ENCODE results near the gene CFAP157.

The CFAP157 gene

GRCh38 chr9:127706836-127707241, at the start of gene CFAP157:
CFAP157 (plus strand) TSS chr9:127706988; CDS start chr9:127707032, 44 bp downstream.
- DNase-seq (ENCODE audit: low spot score) = no peak

DNA sequence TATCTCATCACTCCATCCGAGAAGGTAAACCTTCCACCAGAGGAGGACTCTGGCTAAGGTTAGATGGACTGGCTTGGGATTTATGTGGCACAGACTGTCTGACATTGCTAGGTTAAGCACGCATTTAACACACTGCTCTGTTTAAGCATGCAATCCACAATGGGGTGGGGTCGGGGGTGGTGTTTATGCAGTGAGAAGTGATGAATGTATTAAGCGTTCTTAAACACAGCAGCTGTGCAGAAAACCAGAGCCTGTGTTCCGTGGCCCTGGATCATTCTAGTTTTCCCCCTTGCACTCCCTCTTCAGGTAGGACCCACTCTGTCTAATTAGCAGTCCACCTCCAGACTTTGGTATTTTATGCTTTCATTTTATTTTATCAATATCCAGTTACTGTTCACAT, 48.4 kb upstream of the CFAP157 start:
- no peak for DNase-seq (ENCODE audit: low spot score)

DNA sequence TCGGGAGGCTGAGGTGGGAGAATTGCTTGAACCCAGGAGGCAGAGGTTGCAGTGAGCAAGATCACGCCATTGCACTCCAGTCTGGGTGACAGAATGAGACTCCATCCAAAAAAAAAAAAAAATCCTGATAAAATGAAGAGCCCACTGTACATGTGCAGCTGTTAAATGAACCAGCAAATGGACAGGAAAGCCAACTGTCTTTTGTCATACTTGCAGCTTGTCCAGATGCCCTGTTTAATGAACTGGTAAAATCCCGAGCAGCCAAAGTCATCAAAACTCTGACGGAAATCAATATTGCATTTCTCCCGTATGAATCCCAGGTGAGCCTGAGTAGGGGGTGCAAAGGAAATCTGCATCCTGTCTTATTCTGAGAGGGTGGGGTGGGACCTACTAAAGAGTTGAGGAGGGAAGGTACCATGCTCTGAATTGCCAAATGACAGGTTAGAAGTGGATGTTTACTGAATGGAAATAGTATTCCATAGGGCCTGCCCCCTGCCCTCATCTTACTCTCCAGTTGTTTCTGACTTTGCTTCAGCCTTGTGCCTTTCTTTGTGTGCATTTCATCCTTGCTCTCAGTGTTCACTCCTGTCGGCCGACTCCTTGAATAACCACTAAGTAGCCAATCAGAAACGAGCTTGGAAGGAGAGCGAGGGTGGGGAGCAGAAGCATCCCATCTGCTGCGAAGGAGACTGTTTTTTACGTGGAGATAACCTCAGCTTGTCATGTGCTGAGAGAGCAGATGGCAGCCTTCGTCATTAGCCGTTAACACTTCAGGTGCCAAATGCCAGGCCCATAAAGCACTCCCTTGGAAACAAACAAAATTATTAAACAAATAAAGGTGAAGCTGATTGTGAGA, 45.7 kb upstream of the CFAP157 start:
- DNase-seq (ENCODE audit: low spot score) = no peak

GRCh38 chr9:127662617-127663016, 44.2 kb upstream of the CFAP157 start:
- no peak for DNase-seq (ENCODE audit: low spot score)

- no peak for DNase-seq (ENCODE audit: low spot score)
These were observed 42.5 kb upstream of the CFAP157 start for GRCh38 chr9:127664324-127664677.

- DNase-seq (ENCODE audit: low spot score) = peak; percentile 70
These were observed 41.9 kb upstream of the CFAP157 start for GRCh38 chr9:127664678-127665507.

- DNase-seq (ENCODE audit: low spot score) = no peak
These were observed 39.5 kb upstream of the CFAP157 start for GRCh38 chr9:127667127-127667844.

- no peak for DNase-seq (ENCODE audit: low spot score)
These were observed 38.9 kb upstream of the CFAP157 start for GRCh38 chr9:127667906-127668305.

GRCh38 chr9:127673234-127673633, 33.6 kb upstream of the CFAP157 start:
- no peak for DNase-seq (ENCODE audit: low spot score)

DNA sequence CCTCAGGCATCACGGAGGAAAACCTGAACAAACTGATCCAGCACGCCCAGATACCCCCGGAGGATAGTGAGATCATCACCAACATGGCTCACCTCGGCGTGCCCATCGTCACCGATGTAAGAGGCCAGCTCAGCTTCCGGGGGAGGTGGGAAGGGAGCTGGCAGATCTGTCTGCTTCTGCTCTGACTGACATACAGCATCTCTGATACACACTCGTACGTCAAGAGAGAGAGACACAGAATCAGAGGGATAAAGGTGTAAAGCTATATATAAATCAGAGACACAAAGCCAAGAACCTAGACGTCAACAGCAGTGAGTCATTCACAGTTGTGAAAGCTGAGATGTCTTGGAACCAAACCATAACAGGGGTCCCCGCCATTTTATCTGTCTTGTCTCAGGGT, 30.1 kb upstream of the CFAP157 start:
- no peak for DNase-seq (ENCODE audit: low spot score)

- DNase-seq (ENCODE audit: low spot score) = no peak
These were observed 27.3 kb upstream of the CFAP157 start for GRCh38 chr9:127679506-127679905.

DNA sequence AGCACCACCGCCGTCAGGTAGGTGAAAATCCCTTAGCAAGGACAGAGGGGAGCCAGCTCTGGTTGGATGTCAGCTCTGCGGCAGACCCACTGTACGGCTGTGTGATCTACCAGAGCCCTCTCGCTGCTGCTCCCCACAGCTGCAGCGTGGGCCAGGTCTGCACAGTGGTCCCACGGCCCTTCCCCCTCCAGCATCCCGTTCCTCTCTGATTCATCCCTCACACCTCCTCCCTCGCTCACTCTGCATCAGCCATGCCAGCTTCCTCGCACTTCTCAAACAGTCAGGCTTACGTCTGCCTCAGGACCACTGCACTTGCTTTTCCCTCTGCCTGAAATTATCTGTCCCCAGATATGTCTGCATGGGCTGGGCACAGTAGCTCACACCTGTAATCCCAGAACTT, 26.6 kb upstream of the CFAP157 start:
- no peak for DNase-seq (ENCODE audit: low spot score)

DNA sequence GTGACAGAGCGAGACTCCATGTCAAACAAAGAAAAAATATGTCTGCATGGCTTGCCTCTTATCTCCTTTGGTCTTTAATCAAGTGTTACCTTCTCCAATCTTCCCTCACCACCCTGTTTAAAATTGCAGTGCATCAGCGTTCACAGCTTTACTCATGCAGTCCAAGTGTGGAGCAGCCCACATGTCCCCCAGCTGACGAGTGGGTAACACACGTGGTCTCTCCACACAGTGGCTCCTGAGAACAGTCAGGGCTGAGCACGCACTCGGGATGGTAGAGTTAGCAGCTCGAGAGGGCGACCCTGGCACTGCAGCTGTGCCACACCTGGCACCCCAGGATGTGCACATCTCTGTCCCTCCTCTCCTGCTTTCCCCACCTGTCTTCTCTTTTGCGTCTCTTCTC, 25.9 kb upstream of the CFAP157 start:
- DNase-seq (ENCODE audit: low spot score) = no peak

DNA sequence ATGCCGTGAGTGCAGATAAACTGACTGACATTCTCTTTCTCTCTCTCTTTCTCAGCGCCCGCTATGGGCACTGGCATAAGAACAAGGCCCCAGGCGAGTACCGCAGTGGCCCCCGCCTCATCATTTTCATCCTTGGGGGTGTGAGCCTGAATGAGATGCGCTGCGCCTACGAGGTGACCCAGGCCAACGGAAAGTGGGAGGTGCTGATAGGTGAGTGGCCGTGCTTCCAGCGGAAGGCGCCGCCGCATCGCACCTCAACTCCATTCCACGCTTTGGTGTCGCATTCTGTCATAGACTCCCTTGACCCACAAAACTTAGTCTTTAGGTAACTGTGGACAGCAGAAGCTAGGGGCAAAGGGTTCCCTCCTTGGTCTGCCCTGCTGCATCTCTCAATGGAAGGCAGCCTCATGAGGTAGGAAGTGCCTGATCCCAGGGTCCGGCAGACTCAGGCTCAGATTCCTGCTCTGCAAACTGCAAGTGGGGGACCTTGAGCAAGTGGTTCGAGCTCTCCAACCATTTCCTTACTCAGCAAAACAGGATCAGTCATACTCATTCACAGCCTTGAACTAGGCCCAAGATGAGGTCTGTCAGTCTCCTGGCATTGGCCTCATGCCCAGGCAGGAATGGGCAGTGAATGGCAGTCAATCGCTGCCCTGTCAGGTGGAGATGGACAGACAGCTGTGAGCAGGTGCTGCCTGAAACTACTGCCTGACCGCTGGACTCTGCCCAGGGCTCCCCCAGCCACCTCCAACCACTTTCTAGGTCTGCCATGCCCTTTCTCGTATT, 24.2 kb upstream of the CFAP157 start:
- peak; percentile 20 for DNase-seq (ENCODE audit: low spot score)

GRCh38 chr9:127683723-127684122, 23.1 kb upstream of the CFAP157 start:
- DNase-seq (ENCODE audit: low spot score) = peak; percentile 26

DNA sequence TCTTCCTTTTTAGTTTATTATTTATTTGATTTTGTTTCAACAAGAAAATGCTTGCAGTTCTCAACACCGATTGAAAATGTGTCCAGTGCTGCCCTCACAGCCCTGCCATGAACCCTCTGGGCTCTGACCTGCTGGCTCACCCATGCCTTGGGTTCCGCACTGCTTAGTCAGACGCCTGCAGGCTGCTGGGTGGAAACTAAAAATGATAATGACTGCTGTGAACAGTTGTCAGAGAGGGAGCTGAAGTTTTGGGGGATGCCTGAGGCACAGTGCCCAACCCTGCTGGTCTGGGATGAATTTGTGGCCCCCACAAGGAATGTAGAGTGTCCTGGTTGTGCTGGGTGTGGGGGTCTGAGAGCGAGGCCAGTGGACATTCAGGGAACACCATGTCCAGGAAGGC, 22.2 kb upstream of the CFAP157 start:
- peak; percentile 68 for DNase-seq (ENCODE audit: low spot score)

DNA sequence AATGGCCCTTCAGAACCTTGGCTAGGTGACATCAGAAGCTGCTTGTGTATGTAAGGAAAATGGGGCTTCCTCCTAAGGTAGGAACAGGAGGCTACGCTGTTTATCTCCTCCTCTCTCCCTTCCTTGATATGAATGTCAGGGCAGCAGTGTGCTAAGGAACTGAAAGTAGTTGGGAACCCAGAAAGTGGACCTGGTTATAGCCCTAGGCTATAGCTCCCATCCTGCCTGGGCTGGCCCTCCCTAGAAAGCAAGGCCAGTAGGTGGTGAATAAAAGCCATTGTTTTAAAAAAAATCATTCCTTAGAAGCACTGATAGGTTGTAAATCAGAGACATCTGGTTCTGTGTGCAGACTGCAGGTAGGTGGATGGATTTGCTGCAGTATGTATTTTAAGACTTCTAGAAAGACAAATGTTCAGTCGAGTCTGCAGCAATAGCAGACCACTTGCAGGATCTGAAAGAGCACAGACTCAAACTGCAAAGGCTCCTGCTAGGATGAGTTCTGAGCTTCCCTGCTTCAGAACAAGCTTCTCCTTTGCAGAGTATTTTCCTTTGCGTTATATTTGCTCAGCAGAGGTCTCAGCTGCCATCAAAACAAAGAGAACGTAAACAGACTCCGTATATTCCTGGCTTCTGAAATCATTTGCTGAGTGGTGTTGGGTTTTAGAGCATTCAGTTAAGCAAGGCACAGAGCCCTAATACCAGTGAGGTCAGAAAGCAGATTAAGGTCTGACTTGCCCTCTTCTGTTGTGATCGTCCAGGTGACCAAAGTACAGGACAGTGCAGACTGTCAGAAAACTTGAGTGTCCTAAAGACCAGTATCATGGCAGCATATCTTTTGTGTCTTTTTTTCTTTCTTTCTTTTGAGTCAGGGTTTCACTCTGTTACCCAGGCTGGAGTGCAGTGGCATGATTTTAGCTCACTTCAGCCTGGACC, 20.1 kb upstream of the CFAP157 start:
- no peak for DNase-seq (ENCODE audit: low spot score)

DNA sequence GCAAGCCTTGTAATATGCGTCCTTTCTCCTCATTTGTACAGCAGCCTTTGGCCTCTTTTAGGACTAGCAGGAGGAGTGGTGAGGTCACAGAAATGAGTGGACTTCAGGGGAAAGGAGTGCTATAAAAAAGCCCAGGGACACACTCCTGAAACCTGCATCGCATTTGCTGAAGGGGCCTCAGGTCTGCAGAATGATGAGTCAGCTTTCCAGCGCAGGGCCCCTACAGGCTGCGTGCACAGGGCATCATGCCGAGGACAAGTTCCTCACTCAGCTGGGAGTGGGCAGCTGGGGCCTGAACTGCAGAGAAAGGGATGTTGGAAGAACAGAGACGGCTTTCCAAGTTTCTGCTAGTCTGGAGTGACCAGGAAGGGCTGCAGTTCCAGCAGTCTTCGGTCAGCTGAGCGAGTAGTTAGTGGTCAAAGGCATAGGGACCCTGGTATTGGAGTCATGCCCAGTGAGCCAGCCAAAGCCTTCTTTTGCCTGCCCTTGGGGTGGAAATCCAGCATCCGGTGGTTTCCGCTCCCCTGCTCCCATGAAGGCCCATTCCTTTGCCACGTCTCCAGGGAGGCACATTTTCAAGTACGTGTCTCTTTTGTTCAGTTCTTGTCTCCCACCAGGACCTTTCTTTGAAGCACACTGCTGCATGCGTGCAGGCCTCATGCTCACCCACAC, 17.3 kb upstream of the CFAP157 start:
- DNase-seq (ENCODE audit: low spot score) = no peak

DNA sequence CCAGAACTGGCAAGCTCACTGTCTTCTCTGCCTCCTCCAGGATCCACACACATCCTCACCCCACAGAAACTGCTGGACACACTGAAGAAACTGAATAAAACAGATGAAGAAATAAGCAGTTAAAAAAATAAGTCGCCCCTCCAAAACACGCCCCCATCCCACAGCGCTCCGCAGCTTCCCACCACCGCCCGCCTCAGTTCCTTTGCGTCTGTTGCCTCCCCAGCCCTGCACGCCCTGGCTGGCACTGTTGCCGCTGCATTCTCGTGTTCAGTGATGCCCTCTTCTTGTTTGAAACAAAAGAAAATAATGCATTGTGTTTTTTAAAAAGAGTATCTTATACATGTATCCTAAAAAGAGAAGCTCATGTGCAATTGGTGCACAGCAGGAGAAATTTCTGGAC, 16.1 kb upstream of the CFAP157 start:
- DNase-seq (ENCODE audit: low spot score) = no peak

DNA sequence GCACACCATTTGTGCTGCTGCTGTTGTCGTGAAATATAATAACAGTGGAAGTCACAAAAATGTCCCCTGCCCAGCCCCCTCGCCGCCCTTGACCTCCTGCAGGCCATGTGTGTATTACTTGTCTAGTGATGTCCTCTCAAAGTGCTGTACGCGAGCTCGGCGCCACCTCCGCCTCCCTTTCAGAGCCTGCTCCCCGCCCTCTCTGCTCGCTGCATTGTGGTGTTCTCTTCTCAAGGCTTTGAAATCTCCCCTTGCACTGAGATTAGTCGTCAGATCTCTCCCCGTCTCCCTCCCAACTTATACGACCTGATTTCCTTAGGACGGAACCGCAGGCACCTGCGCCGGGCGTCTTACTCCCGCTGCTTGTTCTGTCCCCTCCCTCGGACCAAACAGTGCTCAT, 14.7 kb upstream of the CFAP157 start:
- no peak for DNase-seq (ENCODE audit: low spot score)

Data from GM03348 (cell line).